G401.6 (cell line): ENCODE results near the gene DSCAM.

Experiments used
- FAIRE-seq: peaks from 2 replicates; lab custom pipeline; 2012; peaks lifted over from hg19 to GRCh38; lab: Jason Lieb, UNC

Gene DSCAM

DNA sequence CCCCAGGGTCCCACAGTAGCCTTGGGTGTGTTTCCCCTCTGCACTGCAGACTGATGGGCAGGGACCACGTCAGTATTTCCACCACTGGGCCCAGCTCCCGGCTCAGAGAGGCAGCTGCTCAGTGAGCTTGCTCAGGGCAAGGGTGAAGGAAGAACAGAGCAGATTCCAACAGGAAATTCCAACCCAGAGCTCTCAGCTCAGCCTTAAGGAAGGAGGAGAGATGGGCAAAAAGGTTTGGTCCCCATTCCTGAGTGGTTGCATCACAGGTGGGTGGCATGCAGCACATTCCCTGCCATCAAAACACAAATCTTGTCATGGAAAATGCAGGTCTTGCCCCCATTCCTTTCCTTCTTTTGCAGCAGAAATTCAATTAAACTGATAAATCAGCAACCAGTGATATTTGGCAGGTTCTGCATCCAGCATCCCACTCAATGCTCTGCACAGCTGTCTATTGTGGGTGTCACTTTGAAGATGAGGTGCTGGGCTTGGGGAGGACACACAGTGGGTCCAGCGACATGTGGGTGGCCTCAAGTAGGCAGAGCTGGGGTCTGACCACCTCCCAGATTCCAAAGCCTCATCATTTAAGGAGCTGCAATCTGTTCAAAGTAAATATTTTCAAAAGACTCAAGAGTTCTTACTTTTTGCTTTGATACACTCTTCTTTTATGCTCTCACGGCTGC, 315.4 kb downstream of the DSCAM start:
- FAIRE-seq, result no peak

DNA sequence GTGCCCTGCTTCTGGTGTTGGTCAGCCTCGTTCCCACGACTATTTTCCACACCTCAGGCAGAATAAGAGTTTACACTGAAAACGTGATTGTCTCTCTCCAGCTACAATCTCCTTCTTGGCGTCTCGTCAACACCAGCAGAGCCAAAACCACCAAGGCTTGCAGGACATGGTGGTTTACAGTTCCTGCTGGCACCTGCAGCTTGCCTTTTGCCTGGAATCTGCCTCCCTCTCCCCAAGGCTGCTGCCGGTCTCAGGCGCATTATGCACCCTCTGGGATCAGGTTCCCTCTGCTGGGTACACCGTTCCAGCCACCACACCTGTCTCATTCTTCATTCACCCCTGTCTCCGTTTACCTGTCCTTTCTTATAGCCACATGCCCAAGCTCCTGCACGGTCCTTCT, 315.9 kb downstream of the DSCAM start:
- no peak for FAIRE-seq

DNA sequence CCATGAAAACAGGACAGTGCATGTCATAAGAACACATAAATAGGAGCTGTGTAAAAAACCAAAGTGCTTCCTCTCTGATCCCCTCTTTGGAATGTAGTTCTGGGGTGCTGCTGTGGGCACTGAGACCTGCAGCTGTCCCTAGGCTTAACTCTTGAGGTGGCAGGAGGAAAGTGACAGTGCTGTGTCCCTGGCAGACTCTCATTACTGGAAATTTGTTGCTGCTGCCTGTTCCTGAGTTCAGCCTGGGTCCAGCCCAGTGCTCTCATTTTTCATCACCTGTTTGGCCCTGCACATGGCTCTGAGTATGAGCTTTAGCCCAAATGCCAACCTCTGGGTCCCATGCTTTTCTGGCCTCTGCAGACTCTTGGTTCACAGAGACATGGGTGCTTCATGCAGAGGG, 329.3 kb downstream of the DSCAM start:
- FAIRE-seq, result no peak

DNA sequence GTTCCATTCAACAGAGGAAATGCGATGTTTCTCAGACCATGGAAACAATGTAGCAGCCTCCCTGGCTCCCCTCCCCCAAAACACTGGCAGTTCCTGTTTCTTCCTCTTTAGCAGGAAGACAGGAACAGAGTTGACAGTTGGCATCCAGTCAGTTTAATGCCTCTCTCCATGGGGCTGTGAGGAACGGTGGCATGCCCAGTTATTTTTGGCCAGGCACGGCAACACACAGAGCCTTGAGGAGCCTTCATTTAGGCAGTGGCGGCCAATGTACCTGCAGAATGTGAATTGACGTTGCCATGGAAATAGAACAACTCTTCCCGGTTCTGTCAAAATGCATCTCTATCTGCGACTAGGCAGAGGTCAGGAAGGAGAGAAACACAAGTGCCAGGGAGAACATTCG, 330.6 kb downstream of the DSCAM start:
- FAIRE-seq, result no peak

DNA sequence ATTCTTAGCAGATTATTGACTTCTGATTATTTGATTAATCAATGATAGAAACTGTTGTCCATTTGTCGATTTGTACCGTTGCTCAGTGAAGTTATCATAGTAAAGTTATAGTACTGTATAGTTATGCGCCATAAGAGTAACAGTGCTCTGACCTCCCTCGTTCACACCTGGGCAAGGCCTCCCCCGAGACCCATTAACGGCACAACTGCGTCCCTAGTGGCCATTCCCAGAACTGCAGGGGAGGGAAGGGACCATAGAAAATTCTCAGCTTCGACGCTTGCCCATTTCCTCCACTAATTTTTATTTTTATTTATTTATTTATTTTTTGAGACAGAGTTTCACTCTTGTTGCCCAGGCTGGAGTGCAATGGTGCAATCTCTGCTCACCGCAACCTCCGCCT, 334.4 kb downstream of the DSCAM start:
- FAIRE-seq, result no peak

DNA sequence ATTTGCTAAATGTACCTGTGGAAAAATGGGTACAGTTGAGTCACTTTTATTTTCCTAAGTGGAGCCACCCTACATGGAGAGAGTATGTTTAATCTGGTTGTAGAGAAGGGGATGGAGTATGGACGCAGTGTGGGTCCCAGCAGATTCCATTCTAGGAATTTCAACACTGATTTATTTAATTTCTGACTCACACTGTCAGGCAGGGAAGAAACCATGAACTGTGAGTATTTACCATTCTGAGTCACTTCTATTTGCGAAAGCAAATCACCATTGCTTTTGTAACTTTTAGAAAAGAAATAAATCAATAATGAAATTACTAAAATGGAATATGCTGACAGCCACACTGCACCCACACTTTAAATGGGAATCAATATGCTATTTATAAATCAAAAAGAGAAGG, 339.0 kb downstream of the DSCAM start:
- no peak for FAIRE-seq

DNA sequence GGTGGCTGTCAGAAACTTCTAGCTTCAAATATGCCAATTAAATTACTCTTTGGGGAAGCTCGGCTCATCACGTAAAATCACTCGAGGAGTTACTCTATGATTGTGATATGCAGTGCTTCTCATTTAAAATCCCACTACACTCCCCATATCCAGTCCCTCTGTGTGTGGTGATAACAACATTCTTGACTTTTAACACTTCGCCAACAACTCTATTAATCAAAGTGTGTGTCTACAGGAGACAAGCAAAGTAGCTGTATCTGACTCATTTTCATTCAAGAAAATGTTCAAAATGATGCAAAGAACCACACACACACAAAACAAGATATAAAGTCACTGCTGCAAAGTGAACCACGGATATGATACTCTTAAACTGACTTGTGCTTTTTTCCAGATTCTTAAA, 341.3 kb downstream of the DSCAM start:
- no peak for FAIRE-seq

DNA sequence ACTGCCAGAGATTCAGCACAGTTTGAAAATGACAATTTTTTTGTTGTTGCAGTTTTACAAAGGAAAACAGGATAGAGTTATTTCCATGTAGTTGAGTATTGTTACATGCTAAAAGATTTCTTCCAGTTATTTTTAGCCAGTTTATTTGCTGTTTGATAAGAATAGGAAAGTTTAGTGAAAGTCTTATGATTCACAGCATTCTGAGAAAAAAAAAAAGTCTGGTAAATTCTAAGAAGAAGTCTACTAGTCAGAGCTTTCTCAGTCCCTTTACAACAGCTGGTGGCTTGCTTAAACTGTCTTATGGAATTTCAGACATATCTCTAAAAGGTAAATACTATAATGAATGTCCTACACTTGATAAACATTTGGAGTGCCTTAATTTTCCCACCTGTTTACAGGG, 341.7 kb downstream of the DSCAM start:
- no peak for FAIRE-seq

DNA sequence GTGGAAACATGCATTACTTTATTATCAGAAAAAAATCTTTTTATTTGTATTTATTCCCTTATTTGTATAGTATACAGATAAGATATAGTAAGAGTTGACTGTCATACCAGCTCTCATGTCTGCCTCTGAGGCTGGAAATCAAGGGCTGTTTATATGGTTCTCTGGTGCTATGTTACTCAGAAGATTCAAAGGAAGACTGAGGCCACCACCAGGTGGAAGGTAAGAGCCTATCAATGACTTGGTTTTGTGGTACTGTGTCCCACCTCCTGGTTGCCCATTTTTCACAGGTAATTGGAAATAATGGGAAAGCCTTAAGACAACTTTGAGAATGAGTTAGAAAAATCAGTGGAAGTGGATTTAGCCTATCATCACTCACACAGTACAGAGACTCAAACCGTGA, 342.1 kb downstream of the DSCAM start:
- no peak for FAIRE-seq

DNA sequence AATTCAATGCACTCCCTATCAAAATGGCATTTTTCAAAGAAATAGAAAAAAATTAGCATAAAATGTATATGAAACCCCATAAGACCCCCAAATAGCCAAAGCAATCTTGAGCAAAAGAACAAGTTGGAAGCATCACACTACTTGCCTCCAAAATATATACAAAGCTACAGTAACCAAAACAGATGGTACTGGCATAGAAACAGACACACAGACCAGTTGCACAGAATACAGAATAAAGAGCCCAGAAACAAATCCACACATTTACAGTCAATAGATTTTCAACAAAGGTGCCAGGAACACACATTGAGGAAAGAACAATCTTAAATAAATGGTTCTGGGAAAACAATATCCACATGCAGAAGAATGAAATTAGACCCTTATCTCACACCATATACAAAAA, 350.8 kb downstream of the DSCAM start:
- FAIRE-seq, result no peak

DNA sequence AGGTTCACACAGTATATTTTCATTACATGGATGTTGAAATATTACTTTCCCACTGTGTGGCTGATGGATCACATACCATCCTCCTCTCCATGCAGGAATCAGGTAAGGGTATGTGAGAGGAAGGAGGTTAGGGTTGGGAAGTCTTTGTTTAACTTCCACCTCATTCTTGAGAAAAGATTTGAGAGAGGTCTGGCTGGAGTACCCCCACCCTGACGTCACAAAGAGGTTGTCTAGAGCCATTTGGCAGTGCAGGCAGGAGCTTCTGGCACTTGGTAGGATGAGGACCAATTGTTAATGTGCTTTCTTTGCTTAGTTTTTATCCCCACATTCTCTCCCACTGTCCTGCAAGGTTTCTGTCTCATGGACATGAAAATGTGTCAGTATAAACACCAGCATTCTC, 356.6 kb downstream of the DSCAM start:
- FAIRE-seq, result no peak

DNA sequence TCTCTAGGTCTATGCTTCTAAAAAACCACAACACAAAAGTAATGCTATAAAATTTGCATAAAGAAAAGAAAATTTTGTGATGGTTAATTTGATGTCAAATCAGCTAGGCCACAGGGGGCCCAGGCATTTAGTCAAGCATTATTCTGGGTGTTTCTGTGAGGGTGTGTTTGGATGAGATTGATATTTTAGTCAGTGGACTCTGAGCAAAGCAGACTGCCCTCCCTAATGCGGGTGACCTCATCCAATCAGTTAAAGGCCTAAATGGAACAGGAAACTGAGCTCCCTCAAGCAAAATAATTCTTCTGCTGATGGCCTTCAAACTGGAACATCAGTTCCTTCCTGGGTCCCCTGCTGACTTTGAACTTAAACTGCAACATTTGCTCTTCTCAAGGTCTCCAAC, 358.0 kb downstream of the DSCAM start:
- FAIRE-seq, result no peak

DNA sequence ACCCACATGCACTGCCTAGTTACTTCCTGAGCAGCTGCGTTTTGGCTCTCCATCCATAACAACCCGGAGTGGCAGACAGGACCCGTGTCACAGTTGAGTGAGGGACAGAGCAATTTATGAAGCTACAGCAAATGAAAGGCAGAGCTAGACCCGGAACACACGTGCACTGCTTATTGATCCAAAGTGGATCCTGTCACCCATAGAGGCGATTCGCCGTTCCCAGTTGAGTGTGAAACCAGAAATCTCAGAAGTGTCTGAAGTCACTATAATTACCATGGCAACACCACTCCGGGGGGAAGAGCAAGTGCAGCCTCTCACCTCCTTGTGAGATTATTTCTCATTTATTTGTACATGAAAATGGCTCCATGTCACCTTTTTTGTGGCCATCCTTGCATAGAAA, 365.2 kb downstream of the DSCAM start:
- no peak for FAIRE-seq

DNA sequence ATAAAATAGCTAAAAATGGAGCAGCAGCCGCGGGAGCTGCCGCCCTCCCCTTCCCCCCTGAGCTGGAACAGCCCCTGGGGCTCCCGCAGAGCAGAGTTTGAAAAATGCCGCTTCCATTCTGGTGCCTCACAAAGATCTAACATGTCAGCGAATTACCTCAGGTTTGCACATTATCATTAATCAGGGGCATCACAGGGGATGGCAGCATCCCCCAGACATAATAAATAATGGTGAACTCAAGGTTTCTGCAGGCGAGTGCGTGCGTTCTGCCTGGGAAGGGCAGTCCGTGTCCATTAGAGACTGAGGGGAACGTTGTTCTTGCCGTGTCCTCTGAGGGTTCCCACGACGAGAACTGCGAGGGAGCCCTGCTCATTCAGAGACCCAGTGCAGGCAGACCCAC, 372.4 kb downstream of the DSCAM start:
- FAIRE-seq, result no peak

DNA sequence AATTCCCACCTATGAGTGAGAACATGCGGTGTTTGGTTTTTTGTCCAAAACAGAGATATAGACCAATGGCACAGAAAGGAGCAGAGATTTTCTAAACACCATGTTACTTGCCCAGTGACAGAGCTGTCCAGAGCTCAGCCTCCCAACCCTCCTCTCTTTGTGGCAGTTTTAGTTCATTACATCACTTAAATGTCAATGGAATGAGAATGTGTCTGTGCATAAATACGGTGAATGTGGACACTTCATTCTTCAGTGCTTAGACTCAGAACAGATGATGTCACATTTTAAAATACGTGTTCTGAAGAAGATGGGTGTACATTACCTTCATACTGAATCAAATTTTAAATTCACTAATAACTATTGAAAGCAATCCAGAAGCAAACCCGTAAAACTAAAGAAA, 374.9 kb downstream of the DSCAM start:
- no peak for FAIRE-seq

DNA sequence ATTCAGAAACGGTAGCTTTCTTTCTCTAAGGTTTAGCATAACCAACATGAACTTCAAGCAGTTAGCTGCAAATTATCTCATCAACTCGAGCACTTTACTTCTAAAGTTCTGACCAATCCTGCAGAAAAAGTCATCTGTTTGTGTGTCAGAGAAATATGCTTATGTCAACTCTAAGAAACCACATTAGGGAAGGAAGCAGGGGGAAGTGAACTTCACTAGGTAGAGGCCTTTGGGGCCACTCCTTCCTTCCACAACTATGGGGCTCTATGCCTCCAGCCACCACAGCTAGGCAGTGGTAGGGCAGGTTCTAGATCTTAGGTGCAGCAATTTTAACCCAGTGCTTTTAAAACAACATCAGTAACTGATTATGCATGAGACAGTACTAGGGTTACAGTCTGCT, 375.9 kb downstream of the DSCAM start:
- no peak for FAIRE-seq

DNA sequence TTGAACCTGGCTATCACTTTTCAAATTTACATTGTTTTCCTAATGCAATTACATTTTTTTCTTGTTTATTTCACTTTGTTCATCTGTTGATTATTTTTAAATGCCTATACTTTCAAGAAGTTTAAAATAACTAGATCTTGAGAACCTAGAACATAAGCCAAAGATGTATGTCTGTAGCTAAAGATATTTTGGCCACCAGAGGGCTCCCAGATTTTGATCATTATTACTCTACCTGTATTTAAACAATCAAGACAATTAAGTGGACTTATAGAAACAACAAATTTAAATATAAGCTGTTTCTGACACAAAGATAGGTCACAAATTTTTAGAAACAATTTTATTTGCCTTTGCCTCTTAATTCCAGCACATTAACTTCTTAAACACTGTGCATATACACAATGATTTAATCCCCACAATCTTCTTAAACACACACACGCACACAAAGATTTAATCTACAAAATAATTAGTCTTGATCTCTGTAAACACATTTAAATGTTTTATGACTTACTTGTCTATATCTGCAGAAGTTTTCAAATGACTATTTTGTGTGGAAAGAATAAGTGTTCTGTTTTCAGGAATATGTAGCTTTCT, 380.0 kb downstream of the DSCAM start:
- no peak for FAIRE-seq

DNA sequence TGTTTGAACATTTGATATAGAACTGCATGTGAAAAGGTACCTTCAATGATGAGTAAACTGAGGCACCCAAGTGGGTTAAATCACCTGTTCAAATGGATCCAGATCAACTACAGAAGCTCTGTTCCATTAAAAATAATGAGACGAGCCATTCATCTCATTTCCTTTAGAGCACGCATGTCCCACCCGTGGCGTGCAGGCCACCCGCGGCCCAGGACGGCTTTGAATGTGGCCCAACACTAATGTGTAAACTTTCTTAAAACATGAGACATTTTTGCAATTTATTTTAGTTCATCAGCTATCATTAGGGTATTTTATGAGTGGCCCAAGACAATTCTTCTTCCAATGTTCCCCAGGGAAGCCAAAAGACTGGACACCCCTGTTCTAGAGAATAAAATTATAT, 381.6 kb downstream of the DSCAM start:
- no peak for FAIRE-seq

DNA sequence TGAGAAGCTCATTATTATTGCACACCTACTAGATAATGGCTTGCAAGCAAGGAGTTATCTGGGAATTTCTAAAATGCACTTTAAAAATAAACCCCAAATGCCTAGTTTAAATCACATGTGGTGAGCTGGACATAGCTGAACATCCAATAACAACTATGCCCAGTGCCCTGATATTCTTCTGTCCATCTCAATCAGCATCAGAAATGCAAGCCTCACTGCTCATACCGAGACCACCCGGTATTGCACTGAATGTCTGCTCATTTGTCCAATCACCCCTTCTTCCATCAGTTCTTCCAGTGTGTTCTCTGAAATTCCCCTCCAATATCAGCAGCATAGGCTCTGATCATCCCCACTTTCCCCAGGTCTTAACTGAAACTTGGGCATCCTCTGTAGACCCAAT, 383.8 kb downstream of the DSCAM start:
- no peak for FAIRE-seq

DNA sequence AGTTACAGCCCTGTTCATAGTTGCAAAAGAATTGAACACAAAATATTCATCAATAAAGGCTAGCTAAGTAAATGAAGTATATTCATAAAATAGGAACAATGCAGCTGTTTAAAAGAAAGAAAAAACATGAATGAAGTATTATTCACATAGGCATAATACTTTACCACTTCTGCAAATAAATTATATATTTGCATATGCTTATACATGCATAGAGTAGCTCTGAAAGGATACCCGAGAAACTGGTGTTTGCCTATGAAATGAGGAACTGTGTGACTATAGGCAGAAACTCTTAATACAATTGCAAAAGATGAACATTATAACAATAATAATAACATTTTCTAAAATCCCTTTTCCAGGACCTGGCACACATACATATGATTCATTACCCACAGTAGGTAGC, 385.9 kb downstream of the DSCAM start:
- FAIRE-seq, result no peak

DNA sequence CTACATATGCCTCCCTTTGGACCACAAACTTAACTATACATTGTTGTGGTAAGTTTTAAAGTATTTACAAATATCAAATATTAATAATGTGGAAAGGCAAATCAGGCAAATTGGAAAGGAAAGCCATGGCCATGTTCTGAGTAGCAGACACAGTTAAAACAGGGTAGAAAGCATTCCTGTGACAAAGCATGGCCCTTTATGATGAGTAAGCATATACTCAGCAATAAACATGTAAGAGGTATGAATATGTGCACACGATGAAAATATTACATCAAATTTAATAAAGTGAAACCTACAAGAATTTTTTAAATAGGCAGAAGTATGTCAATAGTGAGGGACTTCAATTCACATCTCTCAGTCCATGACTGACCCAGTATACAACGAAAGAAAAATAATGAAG, 389.2 kb downstream of the DSCAM start:
- no peak for FAIRE-seq

DNA sequence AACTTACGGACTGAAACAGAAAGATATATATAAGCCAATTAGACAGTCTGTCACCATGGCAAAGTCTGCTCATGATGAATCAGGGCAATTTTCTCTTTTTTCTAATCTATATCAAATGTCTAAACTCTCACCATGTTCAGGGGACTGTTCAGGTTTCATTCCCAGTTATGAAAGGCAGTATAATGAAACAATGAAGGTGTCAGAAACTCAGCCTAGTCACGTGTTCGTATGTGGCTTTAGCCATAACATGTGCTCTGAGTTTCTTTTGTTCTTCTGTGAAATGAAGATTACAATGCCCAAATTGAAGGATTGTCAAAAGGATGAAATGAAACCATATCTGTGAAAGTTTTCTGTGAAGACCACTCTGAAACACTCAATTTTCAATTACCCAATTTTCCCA, 392.9 kb downstream of the DSCAM start:
- no peak for FAIRE-seq

DNA sequence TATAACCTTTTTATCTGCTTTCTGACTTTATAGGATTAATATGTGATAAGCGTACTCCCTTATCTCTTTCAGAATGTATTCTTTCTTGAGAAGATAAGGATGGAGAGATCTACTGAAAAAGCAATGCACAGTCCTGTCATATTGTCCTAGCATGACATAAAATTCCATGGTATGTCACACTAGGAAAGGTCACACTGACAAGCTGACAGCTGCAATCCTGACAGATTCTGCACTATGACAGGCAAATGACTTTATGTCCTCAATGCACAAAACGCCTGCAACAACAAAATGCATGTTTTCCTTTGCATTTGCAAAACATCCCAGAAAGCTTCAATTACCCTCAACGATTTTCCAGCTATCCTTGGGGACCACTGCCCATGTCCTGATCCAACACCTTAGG, 393.8 kb downstream of the DSCAM start:
- no peak for FAIRE-seq

DNA sequence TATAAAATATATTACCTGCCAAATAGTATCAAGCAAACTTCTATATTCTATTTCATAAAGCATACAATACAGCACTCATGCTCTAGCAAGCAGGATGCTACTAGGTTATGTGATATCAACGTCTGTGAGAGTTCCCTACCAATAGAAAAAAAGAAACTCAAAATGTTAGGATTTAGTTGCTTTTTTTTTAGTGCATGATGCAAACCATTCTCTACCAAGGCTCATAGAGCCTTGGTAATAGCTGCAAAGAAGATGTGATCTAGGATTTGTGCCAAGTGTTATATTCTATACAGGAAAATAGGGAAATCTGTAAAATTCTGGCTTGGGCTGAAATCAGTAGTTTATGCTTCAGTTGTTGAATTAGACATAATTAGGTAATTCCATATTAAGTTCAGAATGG, 394.4 kb downstream of the DSCAM start:
- no peak for FAIRE-seq

DNA sequence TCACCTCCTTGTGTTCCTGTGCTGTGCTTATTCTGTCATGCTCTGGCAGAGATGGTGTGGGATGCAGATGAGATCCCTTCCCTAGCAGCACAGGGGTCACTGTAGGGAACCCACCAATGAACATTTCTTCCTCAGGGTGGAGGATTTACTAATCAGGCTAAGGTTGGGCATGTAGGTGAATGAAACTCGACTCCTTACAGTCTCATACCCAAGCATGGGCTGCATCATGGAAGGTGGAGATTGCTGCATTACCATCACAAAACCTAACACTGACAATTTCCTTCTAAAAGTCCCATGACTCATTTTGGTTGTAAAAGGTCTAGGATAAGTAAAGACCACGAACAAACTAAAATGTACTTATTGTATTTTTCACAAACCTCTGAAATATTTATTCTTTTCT, 399.9 kb downstream of the DSCAM start:
- FAIRE-seq, result no peak
